NCI-H82 treated with DMSO at 0.1 percent for 48 hours (cell line): Measurements from ENCODE around the gene GALNT10.

Experiments used
- DNase-seq: peaks from one replicate; lab custom pipeline; 2025; ENCODE audit not compliant: unreplicated experiment; lab: John Stamatoyannopoulos, UW

Gene GALNT10

GRCh38 chr5:154262342-154262741 is 71.8 kb downstream of the GALNT10 start:
- no peak for DNase-seq

- DNase-seq, result no peak
Measured at GRCh38 chr5:154264549-154265196, 74.1 kb downstream of the GALNT10 start.

- DNase-seq, result no peak
Measured at GRCh38 chr5:154265197-154265773, 74.8 kb downstream of the GALNT10 start.

GRCh38 chr5:154267516-154267915 is 77.0 kb downstream of the GALNT10 start:
- DNase-seq, result no peak

- DNase-seq, result no peak
Measured at GRCh38 chr5:154268073-154268472, 77.5 kb downstream of the GALNT10 start.

- DNase-seq, result no peak
Measured at GRCh38 chr5:154269414-154269813, 78.9 kb downstream of the GALNT10 start.

GRCh38 chr5:154271466-154271865 is 80.9 kb downstream of the GALNT10 start:
- DNase-seq, result no peak

- DNase-seq, result no peak
Measured at GRCh38 chr5:154271936-154272514, 81.5 kb downstream of the GALNT10 start.

- no peak for DNase-seq
Measured at GRCh38 chr5:154273028-154273617, 82.6 kb downstream of the GALNT10 start.

GRCh38 chr5:154273963-154274827 is 83.7 kb downstream of the GALNT10 start:
- no peak for DNase-seq

- DNase-seq, result no peak
Measured at GRCh38 chr5:154274828-154275185, 84.3 kb downstream of the GALNT10 start.

GRCh38 chr5:154275566-154275965 is 85.0 kb downstream of the GALNT10 start:
- DNase-seq, result no peak

- peak; percentile 43 for DNase-seq
Measured at GRCh38 chr5:154276261-154276972, 85.9 kb downstream of the GALNT10 start.

GRCh38 chr5:154276973-154277331 is 86.4 kb downstream of the GALNT10 start:
- DNase-seq, result no peak

GRCh38 chr5:154277499-154277898 is 87.0 kb downstream of the GALNT10 start:
- no peak for DNase-seq

- DNase-seq, result no peak
Measured at GRCh38 chr5:154278186-154278585, 87.7 kb downstream of the GALNT10 start.

GRCh38 chr5:154278908-154279307 is 88.4 kb downstream of the GALNT10 start:
- no peak for DNase-seq

- no peak for DNase-seq
Measured at GRCh38 chr5:154284433-154284832, 93.9 kb downstream of the GALNT10 start.

- DNase-seq, result peak; percentile 39
Measured at GRCh38 chr5:154285661-154286408, 95.3 kb downstream of the GALNT10 start.

- DNase-seq, result no peak
Measured at GRCh38 chr5:154286557-154286956, 96.0 kb downstream of the GALNT10 start.
